Measurements from ENCODE around the gene CALD1.

The CALD1 gene

GRCh38 chr7:134764365-134764764 is 15.1 kb upstream of the CALD1 start:
- H3K27me3 ChIP-seq (replicated peaks; ENCODE audit: control insufficient read depth, insufficient read depth, low read length) = no peaks in the 10 kb centered on the region
- no peak for DNase-seq (ENCODE audit: low read depth)
- H3K4me3 ChIP-seq (ENCODE audit: low read length) = no peak overlapping the region
- no peaks in the 10 kb centered on the region for H3K36me3 ChIP-seq (ENCODE audit: control insufficient read depth, insufficient read depth, low read length, severe bottlenecking)
- H3K9me3 ChIP-seq (ENCODE audit: control insufficient read depth, low read length) = no peaks in the 10 kb centered on the region
- H3K9ac ChIP-seq (ENCODE audit: low read length) = no peak overlapping the region
- H3K4me1 ChIP-seq (ENCODE audit: control insufficient read depth, insufficient read depth, low read length) = peaks cover 24% of the 10 kb centered on the region

DNA sequence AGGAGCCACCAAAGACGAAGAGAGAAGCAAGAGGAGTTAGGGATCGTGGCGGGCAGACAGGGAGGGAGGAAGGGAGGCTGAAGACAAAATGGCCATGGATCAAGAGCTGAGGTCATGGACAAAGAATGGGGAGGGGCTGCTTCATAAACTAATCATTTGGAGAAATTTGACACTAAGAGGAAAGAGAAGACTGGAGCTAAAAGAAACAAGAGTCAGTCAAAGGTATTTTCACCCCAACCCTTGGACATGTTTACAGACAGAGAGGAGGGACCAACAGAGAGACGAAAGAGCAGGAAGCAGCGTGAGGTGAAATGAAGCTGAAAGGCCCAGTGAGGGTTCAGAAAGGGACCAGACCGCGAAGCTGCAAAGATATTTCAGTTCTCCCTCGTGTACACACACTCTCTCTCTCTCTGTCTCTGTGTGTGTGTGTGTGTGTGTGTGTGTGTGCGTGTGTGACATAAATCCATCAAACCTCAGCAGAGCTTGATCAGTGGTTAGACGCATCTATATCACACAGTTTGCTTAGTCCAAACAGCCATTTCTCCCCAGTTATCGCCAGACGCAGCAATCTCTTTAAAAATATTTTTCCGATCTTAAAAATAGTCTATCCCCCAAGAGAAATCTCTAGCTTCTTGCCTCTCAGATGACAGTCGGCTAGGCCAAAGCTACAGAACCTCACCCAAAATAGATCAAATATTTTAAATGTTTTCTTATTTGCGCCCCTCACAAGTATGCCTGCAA is 12.5 kb upstream of the CALD1 start:
- Histone ChIP-seq H3K36me3 (ENCODE audit: control insufficient read depth, insufficient read depth, low read length, severe bottlenecking) (no peaks in the 10 kb centered on the region), H3K9me3 (ENCODE audit: control insufficient read depth, low read length) (no peaks in the 10 kb centered on the region), H3K27me3 (replicated peaks; ENCODE audit: control insufficient read depth, insufficient read depth, low read length) (no peaks in the 10 kb centered on the region), H3K4me1 (ENCODE audit: control insufficient read depth, insufficient read depth, low read length) (peaks cover 21% of the 10 kb centered on the region), H3K4me3 (ENCODE audit: low read length) (peak overlapping the region; percentile 62), H3K9ac (ENCODE audit: low read length) (peak overlapping the region; percentile 79)
- DNase-seq (ENCODE audit: low read depth) = peak; percentile 59

DNA sequence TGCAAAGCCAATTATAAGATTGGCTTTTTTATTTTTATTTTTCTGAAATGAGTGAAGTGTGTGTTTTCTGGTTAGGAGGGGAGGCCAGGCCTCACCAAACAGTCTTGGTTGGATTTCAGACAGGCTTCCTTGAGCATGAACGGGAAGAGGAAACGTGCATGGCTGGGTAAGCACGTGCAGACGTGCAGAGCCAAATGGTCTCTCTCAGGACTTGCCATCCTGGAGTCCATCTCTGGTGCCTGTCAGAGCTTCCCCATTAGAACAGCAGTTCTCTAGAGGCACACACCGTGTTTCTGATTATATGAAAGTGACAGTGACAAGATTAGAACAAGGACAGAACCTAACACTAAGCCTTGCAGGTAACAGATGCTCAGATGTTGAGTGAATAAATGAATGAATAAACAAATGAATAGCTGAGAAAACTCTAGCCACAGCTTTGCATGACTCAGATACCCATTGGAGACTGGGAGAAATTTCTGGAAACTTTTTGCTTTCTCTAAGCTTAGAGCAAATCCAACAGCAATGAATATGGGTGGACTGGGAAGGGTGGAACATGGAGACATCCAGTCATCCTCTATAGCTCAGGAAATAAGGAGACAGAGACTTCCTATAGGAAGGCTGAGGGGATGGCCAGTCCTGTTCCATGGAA is 11.8 kb upstream of the CALD1 start:
- H3K9ac ChIP-seq (ENCODE audit: low read length) = peak overlapping the region; percentile 79
- peaks cover 19% of the 10 kb centered on the region for H3K4me1 ChIP-seq (ENCODE audit: control insufficient read depth, insufficient read depth, low read length)
- peak; percentile 45 for DNase-seq (ENCODE audit: low read depth)
- H3K4me3 ChIP-seq (ENCODE audit: low read length) = peak overlapping the region; percentile 62
- H3K36me3 ChIP-seq (ENCODE audit: control insufficient read depth, insufficient read depth, low read length, severe bottlenecking) = no peaks in the 10 kb centered on the region
- H3K27me3 ChIP-seq (replicated peaks; ENCODE audit: control insufficient read depth, insufficient read depth, low read length) = no peaks in the 10 kb centered on the region
- no peaks in the 10 kb centered on the region for H3K9me3 ChIP-seq (ENCODE audit: control insufficient read depth, low read length)

DNA sequence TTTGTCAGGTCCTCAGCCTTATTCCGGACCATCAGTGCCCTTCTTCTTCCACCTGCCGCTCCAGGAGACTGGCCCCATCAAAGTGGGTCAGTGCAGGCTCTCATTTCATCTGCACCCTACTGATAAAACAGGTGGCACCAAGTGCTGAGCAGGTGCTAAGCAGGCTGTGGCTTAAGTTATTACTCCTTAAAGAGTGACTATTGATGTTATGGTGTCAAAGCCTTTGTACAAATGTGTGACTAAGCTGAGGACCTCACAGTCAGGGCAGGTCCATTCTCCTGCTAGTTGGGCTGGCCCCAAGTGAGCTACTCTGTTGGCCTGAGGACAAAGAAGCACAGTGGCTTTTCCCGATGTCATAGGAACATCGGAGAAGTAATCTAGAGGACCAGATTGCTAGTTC is 11.2 kb upstream of the CALD1 start:
- no peaks in the 10 kb centered on the region for H3K27me3 ChIP-seq (replicated peaks; ENCODE audit: control insufficient read depth, insufficient read depth, low read length)
- H3K36me3 ChIP-seq (ENCODE audit: control insufficient read depth, insufficient read depth, low read length, severe bottlenecking) = no peaks in the 10 kb centered on the region
- H3K4me3 ChIP-seq (ENCODE audit: low read length) = no peak overlapping the region
- H3K4me1 ChIP-seq (ENCODE audit: control insufficient read depth, insufficient read depth, low read length) = peaks cover 19% of the 10 kb centered on the region
- no peak for DNase-seq (ENCODE audit: low read depth)
- H3K9me3 ChIP-seq (ENCODE audit: control insufficient read depth, low read length) = no peaks in the 10 kb centered on the region
- H3K9ac ChIP-seq (ENCODE audit: low read length) = peak overlapping the region; percentile 79

DNA sequence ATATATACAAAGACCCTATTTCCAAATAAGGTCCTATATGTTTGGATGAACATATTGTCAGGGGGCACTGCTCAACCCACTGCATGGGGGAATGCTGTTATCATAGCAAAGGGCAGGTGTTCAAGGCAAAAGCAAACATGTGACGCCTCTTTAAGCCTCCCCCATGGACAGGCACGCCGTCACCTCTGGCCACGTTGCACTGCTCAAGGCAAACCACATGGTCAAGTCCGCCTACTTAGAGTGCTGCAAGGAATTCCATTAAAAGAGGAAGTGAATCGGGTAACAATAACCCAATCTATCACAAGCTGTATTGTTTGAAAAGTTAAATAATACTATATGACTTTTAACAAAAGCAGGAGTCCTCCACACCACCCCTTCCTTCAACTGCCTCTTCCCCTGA is 8.8 kb upstream of the CALD1 start:
- Histone ChIP-seq H3K36me3 (ENCODE audit: control insufficient read depth, insufficient read depth, low read length, severe bottlenecking) (no peaks in the 10 kb centered on the region), H3K9me3 (ENCODE audit: control insufficient read depth, low read length) (no peaks in the 10 kb centered on the region), H3K9ac (ENCODE audit: low read length) (no peak overlapping the region), H3K4me1 (ENCODE audit: control insufficient read depth, insufficient read depth, low read length) (peaks cover 19% of the 10 kb centered on the region), H3K4me3 (ENCODE audit: low read length) (no peak overlapping the region), H3K27me3 (replicated peaks; ENCODE audit: control insufficient read depth, insufficient read depth, low read length) (no peaks in the 10 kb centered on the region)
- no peak for DNase-seq (ENCODE audit: low read depth)

- Histone ChIP-seq H3K36me3 (ENCODE audit: control insufficient read depth, insufficient read depth, low read length, severe bottlenecking) (no peaks in the 10 kb centered on the region), H3K4me1 (ENCODE audit: control insufficient read depth, insufficient read depth, low read length) (peaks cover 19% of the 10 kb centered on the region), H3K9ac (ENCODE audit: low read length) (no peak overlapping the region), H3K9me3 (ENCODE audit: control insufficient read depth, low read length) (no peaks in the 10 kb centered on the region), H3K4me3 (ENCODE audit: low read length) (no peak overlapping the region), H3K27me3 (replicated peaks; ENCODE audit: control insufficient read depth, insufficient read depth, low read length) (no peaks in the 10 kb centered on the region)
- DNase-seq (ENCODE audit: low read depth) = no peak
Measured at GRCh38 chr7:134771111-134771510, 8.3 kb upstream of the CALD1 start.

DNA sequence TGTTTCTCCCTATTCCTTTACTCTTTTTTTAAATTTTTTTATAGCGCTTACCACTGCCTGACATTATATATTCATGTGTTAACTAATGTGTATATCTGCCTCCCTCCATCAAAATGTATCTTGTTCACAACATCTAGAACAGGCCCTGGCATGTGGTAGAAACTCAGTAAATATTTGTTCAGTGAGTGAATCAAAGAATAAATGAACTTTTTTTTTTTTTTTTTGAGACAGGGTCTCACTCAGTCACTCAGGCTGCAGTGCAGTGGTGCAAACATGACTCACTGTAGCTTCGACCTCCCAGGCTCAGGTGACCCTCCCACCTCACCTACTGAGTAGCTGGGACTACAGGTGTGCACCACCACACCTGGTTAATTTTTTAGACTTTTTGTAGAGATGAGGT is 7.5 kb upstream of the CALD1 start:
- no peak for DNase-seq (ENCODE audit: low read depth)

GRCh38 chr7:134772401-134772800 is 7.0 kb upstream of the CALD1 start:
- no peak for DNase-seq (ENCODE audit: low read depth)
- H3K27me3 ChIP-seq (replicated peaks; ENCODE audit: control insufficient read depth, insufficient read depth, low read length) = no peaks in the 10 kb centered on the region
- no peak overlapping the region for H3K4me3 ChIP-seq (ENCODE audit: low read length)
- H3K36me3 ChIP-seq (ENCODE audit: control insufficient read depth, insufficient read depth, low read length, severe bottlenecking) = no peaks in the 10 kb centered on the region
- H3K9me3 ChIP-seq (ENCODE audit: control insufficient read depth, low read length) = no peaks in the 10 kb centered on the region
- H3K9ac ChIP-seq (ENCODE audit: low read length) = no peak overlapping the region
- peaks cover 7% of the 10 kb centered on the region for H3K4me1 ChIP-seq (ENCODE audit: control insufficient read depth, insufficient read depth, low read length)

More for the DNA sequence above, 7.5 kb upstream of the CALD1 start:
- Histone ChIP-seq H3K36me3 (ENCODE audit: control insufficient read depth, insufficient read depth, low read length, severe bottlenecking) (no peaks in the 10 kb centered on the region), H3K9ac (ENCODE audit: low read length) (no peak overlapping the region), H3K4me1 (ENCODE audit: control insufficient read depth, insufficient read depth, low read length) (peaks cover 12% of the 10 kb centered on the region), H3K9me3 (ENCODE audit: control insufficient read depth, low read length) (no peaks in the 10 kb centered on the region), H3K27me3 (replicated peaks; ENCODE audit: control insufficient read depth, insufficient read depth, low read length) (no peaks in the 10 kb centered on the region), H3K4me3 (ENCODE audit: low read length) (no peak overlapping the region)

GRCh38 chr7:134773164-134773563 is 6.3 kb upstream of the CALD1 start:
- Histone ChIP-seq H3K4me3 (ENCODE audit: low read length) (no peak overlapping the region), H3K9me3 (ENCODE audit: control insufficient read depth, low read length) (no peaks in the 10 kb centered on the region), H3K27me3 (replicated peaks; ENCODE audit: control insufficient read depth, insufficient read depth, low read length) (no peaks in the 10 kb centered on the region), H3K36me3 (ENCODE audit: control insufficient read depth, insufficient read depth, low read length, severe bottlenecking) (no peaks in the 10 kb centered on the region), H3K9ac (ENCODE audit: low read length) (no peak overlapping the region), H3K4me1 (ENCODE audit: control insufficient read depth, insufficient read depth, low read length) (peaks cover 5% of the 10 kb centered on the region)
- DNase-seq (ENCODE audit: low read depth) = no peak

GRCh38 chr7:134774119-134774518 is 5.3 kb upstream of the CALD1 start:
- Histone ChIP-seq H3K36me3 (ENCODE audit: control insufficient read depth, insufficient read depth, low read length, severe bottlenecking) (no peaks in the 10 kb centered on the region), H3K4me1 (ENCODE audit: control insufficient read depth, insufficient read depth, low read length) (peaks cover 15% of the 10 kb centered on the region), H3K9ac (ENCODE audit: low read length) (no peak overlapping the region), H3K9me3 (ENCODE audit: control insufficient read depth, low read length) (no peaks in the 10 kb centered on the region), H3K27me3 (replicated peaks; ENCODE audit: control insufficient read depth, insufficient read depth, low read length) (no peaks in the 10 kb centered on the region), H3K4me3 (ENCODE audit: low read length) (no peak overlapping the region)
- DNase-seq (ENCODE audit: low read depth) = no peak

DNA sequence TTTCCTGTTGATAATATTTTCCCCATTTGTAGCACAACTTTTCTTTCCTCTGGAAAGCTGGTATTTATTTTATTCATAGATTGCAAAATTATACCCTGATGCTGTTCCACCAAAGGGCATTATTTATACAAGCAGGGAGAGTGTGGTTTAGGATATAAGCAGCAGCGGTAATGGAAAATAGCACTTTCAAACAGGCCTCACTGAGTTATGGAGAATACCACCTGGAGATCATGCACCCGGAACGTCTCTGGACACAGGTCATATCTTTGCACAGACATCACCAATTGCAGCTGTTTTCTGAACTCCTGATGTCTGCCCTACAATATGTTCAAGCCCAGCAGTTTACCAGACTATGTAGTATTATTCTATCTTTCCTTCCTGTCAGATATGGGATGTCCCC is 2.0 kb upstream of the CALD1 start:
- Histone ChIP-seq H3K4me1 (ENCODE audit: control insufficient read depth, insufficient read depth, low read length) (peaks cover 26% of the 10 kb centered on the region), H3K4me3 (ENCODE audit: low read length) (no peak overlapping the region), H3K9me3 (ENCODE audit: control insufficient read depth, low read length) (no peaks in the 10 kb centered on the region), H3K27me3 (replicated peaks; ENCODE audit: control insufficient read depth, insufficient read depth, low read length) (no peaks in the 10 kb centered on the region), H3K36me3 (ENCODE audit: control insufficient read depth, insufficient read depth, low read length, severe bottlenecking) (no peaks in the 10 kb centered on the region), H3K9ac (ENCODE audit: low read length) (no peak overlapping the region)
- DNase-seq (ENCODE audit: low read depth) = peak; percentile 44
